VCaP (cell line): Measurements from ENCODE around the gene LETMD1.
"Not testable (repeated sequence)": the region's sequence is repeated elsewhere in the genome, so short reads cannot be mapped to it uniquely, and the experiment has no call there.

ENCODE experiments used
- H3K27ac ChIP-seq: fragments of 450-650 bp; 2 replicates; pipeline ENCODE4 v1.5.1; 2017
- CTCF ChIP-seq: fragments of 450-650 bp; conservative IDR thresholded peaks from 2 replicates; pipeline ENCODE4 v1.5.1; 2017; ENCODE audit warnings: mild to moderate bottlenecking, moderate library complexity

Gene LETMD1

GRCh38 chr12:51067229-51067628 is 19.1 kb downstream of the LETMD1 start:
- no peak overlapping the region for H3K27ac ChIP-seq
- TF ChIP-seq CTCF: no peak

- no peak for TF ChIP-seq CTCF
- no peak overlapping the region for H3K27ac ChIP-seq
These were observed 19.6 kb downstream of the LETMD1 start for GRCh38 chr12:51067771-51068170.

GRCh38 chr12:51070004-51070403 is 21.9 kb downstream of the LETMD1 start:
- TF ChIP-seq CTCF: no peak

GRCh38 chr12:51071663-51072062 is 23.5 kb downstream of the LETMD1 start:
- H3K27ac ChIP-seq: no peak overlapping the region
- no peak for TF ChIP-seq CTCF

More at GRCh38 chr12:51070004-51070403, 21.9 kb downstream of the LETMD1 start:
- H3K27ac ChIP-seq: no peak overlapping the region

GRCh38 chr12:51075390-51075789 is 27.3 kb downstream of the LETMD1 start:
- H3K27ac ChIP-seq: no peak overlapping the region
- TF ChIP-seq CTCF: no peak

- H3K27ac ChIP-seq: no peak overlapping the region
- TF ChIP-seq CTCF: no peak
These were observed 28.3 kb downstream of the LETMD1 start for GRCh38 chr12:51076236-51076930.

- TF ChIP-seq CTCF: no peak
- H3K27ac ChIP-seq: peak overlapping the region; percentile 38
These were observed 29.8 kb downstream of the LETMD1 start for GRCh38 chr12:51077930-51078329.

GRCh38 chr12:51078346-51078745 is 30.2 kb downstream of the LETMD1 start:
- peak overlapping the region; percentile 38 for H3K27ac ChIP-seq

- not testable (repeated sequence) for H3K27ac ChIP-seq
These were observed 30.7 kb downstream of the LETMD1 start for GRCh38 chr12:51078866-51079265.
